Ishikawa (cell line): ENCODE data around the gene MYDGF.

ENCODE experiments used
- CEBPB ChIP-seq: IDR thresholded peaks from 2 replicates; pipeline ENCODE4 v1.6.1; 2012
- CREB1 ChIP-seq: IDR thresholded peaks from 2 replicates; pipeline ENCODE4 v1.6.1; 2012; ENCODE audit warnings: low read depth
- EP300 ChIP-seq: IDR thresholded peaks from 2 replicates; pipeline ENCODE4 v1.6.1; 2012; ENCODE audit warnings: borderline replicate concordance
- FOXM1 ChIP-seq: IDR thresholded peaks from 2 replicates; pipeline ENCODE4 v1.6.1; 2012; ENCODE audit warnings: low read depth, borderline replicate concordance
- NFIC ChIP-seq: IDR thresholded peaks from 2 replicates; pipeline ENCODE4 v1.6.1; 2012
- TAF1 ChIP-seq: IDR thresholded peaks from 2 replicates; pipeline ENCODE4 v1.6.1; 2012; ENCODE audit warnings: low read depth, mild to moderate bottlenecking
- TEAD4 ChIP-seq: IDR thresholded peaks from 2 replicates; pipeline ENCODE4 v1.6.1; 2012
- YY1 ChIP-seq: IDR thresholded peaks from 2 replicates; pipeline ENCODE4 v1.6.1; 2012; ENCODE audit warnings: low read depth
- ZBTB7A ChIP-seq: IDR thresholded peaks from 2 replicates; pipeline ENCODE4 v1.6.1; 2012; ENCODE audit warnings: low read depth
- TF ChIP-seq, protein P1 (sequence below): IDR thresholded peaks from 2 replicates; pipeline ENCODE4 v1.6.1; 2012; ENCODE audit warnings: low read depth, mild to moderate bottlenecking
- TF ChIP-seq, protein P2 (sequence below): IDR thresholded peaks from 2 replicates; pipeline ENCODE4 v1.6.1; 2012

DNA sequence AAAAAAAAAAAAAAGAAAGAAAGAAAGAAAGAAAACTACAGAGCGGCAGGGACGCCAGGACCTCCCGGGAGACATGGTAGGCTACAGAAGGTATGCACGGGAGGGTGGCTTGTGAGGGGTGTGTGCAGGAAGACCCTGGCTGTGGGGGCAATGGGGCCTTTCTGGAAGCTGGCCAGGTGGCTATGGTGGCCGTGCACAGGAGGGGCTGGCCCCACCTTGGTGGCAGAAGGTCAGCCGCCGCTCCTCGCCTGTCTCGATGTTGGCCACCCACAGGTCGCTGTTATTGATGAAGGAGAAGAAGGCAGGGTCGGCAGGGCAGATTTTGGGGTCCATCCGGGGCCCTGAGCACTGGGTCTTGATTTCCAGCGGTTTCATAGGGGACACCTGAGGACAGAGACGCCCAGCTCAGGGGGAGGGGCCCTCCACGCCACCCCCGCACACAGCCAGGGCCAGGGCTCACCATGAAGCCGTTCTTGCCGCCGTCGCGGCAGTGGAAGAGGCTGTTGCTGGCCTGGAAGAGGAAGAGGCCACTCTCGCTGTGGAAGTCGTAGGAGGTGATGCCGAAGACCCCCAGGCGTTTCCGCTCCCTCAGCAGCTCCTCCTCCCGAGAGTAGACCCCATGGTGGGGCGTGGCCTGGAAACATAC, 33.7 kb upstream of the MYDGF start:
- TF ChIP-seq YY1 (no peak), TEAD4 (no peak), CEBPB (no peak), EP300 (no peak), TAF1 (no peak), NFIC (no peak), FOXM1 (no peak), CREB1 (no peak), ZBTB7A (no peak)
- TF ChIP-seq, protein P1, sequence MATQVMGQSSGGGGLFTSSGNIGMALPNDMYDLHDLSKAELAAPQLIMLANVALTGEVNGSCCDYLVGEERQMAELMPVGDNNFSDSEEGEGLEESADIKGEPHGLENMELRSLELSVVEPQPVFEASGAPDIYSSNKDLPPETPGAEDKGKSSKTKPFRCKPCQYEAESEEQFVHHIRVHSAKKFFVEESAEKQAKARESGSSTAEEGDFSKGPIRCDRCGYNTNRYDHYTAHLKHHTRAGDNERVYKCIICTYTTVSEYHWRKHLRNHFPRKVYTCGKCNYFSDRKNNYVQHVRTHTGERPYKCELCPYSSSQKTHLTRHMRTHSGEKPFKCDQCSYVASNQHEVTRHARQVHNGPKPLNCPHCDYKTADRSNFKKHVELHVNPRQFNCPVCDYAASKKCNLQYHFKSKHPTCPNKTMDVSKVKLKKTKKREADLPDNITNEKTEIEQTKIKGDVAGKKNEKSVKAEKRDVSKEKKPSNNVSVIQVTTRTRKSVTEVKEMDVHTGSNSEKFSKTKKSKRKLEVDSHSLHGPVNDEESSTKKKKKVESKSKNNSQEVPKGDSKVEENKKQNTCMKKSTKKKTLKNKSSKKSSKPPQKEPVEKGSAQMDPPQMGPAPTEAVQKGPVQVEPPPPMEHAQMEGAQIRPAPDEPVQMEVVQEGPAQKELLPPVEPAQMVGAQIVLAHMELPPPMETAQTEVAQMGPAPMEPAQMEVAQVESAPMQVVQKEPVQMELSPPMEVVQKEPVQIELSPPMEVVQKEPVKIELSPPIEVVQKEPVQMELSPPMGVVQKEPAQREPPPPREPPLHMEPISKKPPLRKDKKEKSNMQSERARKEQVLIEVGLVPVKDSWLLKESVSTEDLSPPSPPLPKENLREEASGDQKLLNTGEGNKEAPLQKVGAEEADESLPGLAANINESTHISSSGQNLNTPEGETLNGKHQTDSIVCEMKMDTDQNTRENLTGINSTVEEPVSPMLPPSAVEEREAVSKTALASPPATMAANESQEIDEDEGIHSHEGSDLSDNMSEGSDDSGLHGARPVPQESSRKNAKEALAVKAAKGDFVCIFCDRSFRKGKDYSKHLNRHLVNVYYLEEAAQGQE, result no peak
- TF ChIP-seq, protein P2, sequence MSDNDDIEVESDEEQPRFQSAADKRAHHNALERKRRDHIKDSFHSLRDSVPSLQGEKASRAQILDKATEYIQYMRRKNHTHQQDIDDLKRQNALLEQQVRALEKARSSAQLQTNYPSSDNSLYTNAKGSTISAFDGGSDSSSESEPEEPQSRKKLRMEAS, result no peak
